GM19468 (cell line): Measurements from ENCODE around the gene ZIC4.

ENCODE experiments used
- ATAC-seq: cut with Tn5 transposase; IDR thresholded peaks from one replicate; pipeline ENCODE4 v1.9.1; 2021; ENCODE audit warnings: mild to moderate bottlenecking, moderate library complexity, moderate number of reproducible peaks; ENCODE audit not compliant: unreplicated experiment; ENCODE audit errors: extremely low read depth

ZIC4 gene

DNA sequence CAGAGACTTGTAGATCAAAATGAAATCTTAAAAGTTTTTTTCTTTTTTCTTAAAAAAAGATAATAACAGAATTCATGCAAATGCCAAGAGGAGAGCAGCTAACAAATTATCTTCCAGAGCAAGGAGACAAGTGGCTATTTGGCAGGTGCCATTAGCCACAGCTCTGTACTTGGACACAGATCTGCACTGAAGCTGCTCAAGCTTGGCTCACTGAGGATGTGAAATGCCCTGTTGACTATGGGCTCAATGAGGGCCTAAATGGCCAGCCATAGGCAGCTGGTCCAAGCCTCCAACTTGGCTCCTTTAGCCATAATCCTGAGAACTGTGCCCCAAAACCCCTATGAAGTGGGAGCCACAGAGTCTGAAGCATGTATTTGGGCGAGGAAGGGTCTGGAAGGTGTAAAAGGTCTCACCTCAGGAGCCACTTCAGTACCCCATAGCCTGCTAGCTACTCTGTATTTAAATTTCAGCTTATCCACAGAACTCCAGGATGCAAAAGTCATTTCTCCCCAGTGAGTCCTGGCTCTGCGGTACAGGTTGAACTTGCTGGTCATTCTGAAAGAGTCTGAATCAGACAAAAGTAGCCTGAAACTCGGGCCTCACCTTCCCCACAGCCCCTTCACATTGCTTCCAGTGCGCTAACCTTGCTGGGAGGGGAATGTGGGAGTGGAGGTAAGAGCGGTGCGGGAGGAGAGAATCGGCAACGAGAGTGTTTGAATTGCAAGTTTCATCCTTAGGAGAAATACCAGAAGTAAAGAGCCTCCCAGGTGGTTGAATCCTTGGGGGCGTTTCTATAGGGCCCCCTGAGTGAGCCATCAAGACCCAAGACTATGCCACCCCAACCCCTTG, 48.0 kb downstream of the ZIC4 start:
- ATAC-seq = no peak

GRCh38 chr3:147356909-147357900, 49.1 kb downstream of the ZIC4 start:
- no peak for ATAC-seq

DNA sequence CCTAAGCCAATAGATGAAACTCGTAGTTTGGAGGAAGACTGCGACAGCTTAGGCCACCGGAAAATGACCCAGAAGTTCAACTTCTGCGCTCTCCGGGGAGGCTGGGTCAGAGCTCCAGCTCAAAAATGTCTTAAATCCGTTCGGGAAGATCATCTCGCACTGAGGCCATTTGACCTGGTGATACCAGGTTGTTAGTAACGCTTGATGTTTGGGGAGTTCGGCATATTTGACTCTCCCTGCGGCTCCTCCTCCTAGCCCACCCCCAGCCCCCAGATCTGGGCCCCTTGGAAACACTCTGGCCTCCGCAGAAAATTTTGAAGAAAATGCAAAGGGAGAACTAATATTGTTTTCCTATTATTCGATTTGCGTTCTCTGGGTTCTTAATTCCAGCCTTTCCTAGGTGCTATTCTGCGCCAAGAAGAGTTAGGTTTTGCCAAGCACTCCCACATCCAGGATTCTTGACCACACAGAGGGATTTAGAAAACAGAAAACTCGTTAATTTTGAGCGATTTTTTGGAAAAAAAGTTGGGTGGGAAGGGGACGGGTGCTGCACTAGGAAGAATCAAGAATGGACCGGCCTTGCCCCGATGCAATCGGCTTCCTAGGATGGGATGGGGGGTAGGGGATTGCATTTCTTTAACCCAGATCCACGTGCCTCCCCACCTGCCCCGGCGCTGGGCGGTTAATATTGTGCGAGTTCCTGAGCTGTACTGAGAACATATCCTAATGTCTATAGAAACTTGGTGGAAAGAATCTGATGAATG, 50.0 kb downstream of the ZIC4 start:
- no peak for ATAC-seq

DNA sequence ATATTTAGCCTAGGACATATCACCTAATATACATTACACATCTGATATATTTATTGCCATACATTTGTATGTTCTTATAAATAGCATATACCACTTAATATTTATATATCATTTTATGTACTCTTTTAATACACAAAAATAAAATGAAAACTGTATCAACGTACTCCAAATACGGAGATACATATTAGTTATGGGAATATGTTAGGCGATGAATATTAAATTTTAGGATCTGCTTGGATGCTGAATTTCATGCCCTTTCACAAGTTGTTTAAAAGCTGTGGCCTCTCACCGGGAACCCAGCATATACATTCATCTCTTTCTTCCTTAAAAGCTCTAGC, 50.6 kb downstream of the ZIC4 start:
- ATAC-seq = no peak

- ATAC-seq = no peak
Measured at GRCh38 chr3:147355084-147355752, 51.1 kb downstream of the ZIC4 start.

GRCh38 chr3:147354623-147355022, 51.7 kb downstream of the ZIC4 start:
- ATAC-seq = no peak

- no peak for ATAC-seq
Measured at GRCh38 chr3:147351301-147351700, 55.0 kb downstream of the ZIC4 start.

DNA sequence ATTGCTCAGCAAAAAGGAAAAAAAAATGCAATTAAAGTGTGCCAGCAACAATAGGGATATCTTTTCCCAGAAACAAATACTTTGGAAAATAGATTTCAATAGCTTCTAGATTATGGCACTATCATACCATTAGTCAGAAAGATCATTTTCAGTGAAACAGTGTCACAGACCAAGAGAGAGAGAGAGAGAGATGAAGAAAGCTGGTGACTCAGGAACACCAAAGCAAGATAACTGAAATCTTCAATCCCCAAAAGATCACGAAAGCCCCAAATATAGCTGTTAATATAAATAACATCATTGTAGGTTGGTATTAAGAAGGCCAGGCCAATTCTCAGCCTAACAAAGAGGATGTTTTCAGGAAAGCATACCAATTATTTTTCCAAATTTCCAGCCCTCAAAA, 57.4 kb downstream of the ZIC4 start:
- ATAC-seq = no peak

- no peak for ATAC-seq
Measured at GRCh38 chr3:147343926-147344325, 62.4 kb downstream of the ZIC4 start.

DNA sequence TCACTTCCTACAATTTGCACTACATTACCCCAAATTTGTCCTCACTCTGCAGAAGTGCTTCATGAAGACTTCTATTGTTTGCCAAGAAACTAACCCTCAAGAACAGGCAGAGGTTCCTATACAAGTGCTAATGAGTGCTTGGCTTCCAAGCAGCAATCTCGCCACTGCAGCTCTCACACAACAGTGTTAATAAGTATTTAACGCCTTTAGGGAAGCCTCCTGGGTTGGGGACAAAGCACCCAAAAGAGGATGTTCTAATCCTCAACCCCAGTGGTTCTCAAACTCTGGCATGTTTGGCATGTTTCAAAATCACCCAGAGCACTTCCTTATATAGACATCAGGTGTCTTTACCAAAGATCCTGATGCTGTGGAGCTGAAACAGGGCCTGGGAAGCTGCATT, 64.6 kb downstream of the ZIC4 start:
- no peak for ATAC-seq

DNA sequence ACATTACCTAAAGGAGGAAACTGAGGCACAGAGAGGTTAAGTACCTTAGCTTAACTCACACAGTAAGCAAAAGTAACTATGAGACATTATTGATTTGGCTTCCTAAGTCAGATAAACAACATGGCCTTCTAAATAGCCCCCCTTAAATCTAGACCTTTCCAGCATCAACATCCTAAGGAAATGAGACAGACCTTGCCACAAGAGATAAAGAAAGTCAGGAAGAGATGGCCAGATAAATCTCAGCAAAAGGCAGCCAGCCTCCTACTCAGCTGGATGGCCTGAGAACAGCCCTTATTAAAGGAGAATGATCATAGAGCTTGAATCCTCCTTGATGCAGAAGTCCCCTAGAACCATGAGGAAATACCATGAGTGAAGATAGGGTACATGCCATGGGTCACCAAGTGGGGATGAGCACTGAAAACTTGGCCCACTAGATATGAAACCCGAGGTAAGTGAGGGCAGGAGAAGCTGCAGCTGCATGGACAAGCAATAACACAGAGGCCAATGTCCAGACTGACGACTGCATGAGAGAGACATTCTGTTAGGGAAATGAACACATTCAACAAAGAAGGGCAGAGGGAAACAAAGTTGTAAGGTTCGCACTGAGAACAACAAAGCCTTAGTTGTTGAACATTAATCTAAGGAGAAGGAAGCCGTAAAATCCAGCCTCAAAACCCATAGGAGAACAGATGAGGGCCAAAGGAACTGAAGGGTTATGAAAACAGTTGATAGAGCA, 69.6 kb downstream of the ZIC4 start:
- no peak for ATAC-seq
